GM23248 (cell line): Measurements from ENCODE around the gene DCANP1.

Experiments used
- EZH2 ChIP-seq: fragments of 200-600 bp; sonication (generic); IDR thresholded peaks from 2 replicates; pipeline ENCODE4 v1.6.1; 2018; ENCODE audit warnings: antibody characterized with exemption, mild to moderate bottlenecking; ENCODE audit not compliant: insufficient read depth, poor library complexity, severe bottlenecking
- EZH2phosphoT487 ChIP-seq: fragments of 200-600 bp; sonication (generic); IDR thresholded peaks from 2 replicates; pipeline ENCODE4 v1.6.1; 2018; ENCODE audit warnings: antibody characterized with exemption, moderate library complexity, mild to moderate bottlenecking, low read depth; ENCODE audit not compliant: insufficient read depth

DNA sequence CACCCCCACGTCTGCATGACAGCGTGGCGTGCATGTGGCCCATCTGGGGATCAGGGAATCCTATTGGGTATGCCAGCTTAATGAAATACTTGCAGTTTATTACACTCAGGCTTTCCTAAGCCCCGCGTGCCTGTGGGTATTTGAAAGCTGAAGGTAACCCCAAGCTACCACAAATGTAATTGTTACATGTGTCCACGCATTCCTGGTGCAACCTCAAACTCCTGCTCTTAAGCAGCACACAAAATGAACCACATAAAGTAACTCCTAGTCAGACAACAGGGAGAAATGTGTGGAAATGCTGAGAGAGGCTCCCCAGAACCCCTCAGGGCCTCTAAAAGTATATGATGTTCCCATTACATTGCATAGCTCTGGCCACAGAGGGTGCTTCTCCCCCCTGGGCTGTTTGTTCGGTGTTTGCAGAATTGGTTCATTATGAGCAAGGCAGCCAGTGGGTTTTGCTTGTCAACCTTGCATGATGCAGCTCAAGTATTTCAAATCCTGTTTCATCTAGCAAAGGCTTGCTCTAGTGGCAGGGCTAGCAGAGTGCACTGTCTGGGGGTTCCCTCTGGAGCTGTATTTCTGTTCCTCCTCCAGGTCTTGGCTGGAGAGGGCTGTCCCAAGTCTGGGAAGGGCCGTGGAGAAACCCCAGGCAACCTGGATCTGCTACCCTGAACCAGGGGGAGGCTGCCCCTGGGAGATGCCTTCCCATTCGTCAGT, 1.8 kb upstream of the DCANP1 start:
- TF ChIP-seq EZH2 = no peak
- TF ChIP-seq EZH2phosphoT487 = no peak
